ENCODE results near the gene OR5D13.

Gene OR5D13

GRCh38 chr11:55773138-55773537 lies at the start of gene OR5D13:
OR5D13 (plus strand) TSS chr11:55773438; CDS start chr11:55773438, 0 bp downstream.
- no peak for DNase-seq

GRCh38 chr11:55726715-55727324 lies 46.4 kb upstream of the OR5D13 start:
- no peak for DNase-seq

GRCh38 chr11:55732936-55733335 lies 40.3 kb upstream of the OR5D13 start:
- DNase-seq = no peak

- no peak for DNase-seq
These were observed 18.4 kb downstream of the OR5D13 start for GRCh38 chr11:55791606-55792005.

- DNase-seq = no peak
These were observed 20.1 kb downstream of the OR5D13 start for GRCh38 chr11:55793321-55793720.

GRCh38 chr11:55795256-55795655 lies 22.0 kb downstream of the OR5D13 start, which contains the start of gene OR5D14:
OR5D14 (plus strand) TSS chr11:55795556; CDS start chr11:55795556, 0 bp downstream.
- DNase-seq = no peak

GRCh38 chr11:55806248-55806647 lies 33.0 kb downstream of the OR5D13 start:
- no peak for DNase-seq

- DNase-seq = no peak
These were observed 37.8 kb downstream of the OR5D13 start, which contains the start of gene OR5L1 for GRCh38 chr11:55811067-55811466. OR5L1 (plus strand) TSS chr11:55811367; CDS start chr11:55811467, 100 bp downstream.

- DNase-seq = no peak
These were observed 46.1 kb downstream of the OR5D13 start, which contains the start of gene OR5D18 for GRCh38 chr11:55819330-55819729. OR5D18 (plus strand) TSS chr11:55819630; CDS start chr11:55819630, 0 bp downstream.
